ENCODE measurements around the gene PNPT1. TPM values are rescaled to one million over a fixed set of nuclear protein-coding genes. Genes with fewer than 3 reads are reported as not detected.

Gene PNPT1
- total and polyA plus RNA-seq, 2 of the 8 experiments (the other 6 are each of a cell fraction or from before 2014, with no cell fraction given): 8.3 to 40.2 TPM

DNA sequence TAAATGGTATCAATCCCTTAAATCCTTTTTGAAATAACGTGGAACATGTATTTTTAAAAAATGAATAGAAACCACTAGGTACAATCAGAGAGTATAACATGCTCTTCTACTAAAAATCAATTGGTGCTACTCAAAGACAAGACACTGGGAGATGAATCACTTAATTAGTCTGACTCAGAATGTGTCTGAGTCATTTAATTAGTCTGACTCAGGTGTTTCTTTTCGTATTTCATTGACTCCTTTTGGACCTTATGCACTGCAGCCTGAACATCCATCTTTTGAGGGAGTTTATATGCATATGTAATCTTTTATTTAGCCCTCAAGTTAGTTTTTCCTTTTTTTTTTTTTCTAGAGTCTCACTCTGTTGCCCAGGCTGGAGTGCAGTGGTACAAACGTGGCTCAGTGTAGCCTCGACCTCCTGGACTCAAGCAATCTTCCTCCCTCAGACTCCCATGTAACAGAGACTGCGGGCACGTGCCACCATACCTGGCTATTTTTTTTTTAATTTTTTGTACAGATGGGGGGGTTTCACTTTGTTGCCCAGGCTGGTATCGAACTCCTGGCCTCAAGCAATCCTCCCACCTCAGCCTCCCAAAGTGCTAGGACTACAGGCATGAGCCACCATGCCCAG, 102.7 kb downstream of the PNPT1 start:
- DNase-seq (ENCODE audit: low read depth in 1 of 2, low spot score in 2 of 2) (no peak), FAIRE-seq (no peak)
- Histone ChIP-seq H2AK5ac (ENCODE audit: low read depth, low read length) (no peak overlapping the region), H3K23ac (ENCODE audit: insufficient read length) (no peak overlapping the region), H4K91ac (replicated peaks; ENCODE audit: insufficient read length, low read length) (no peak overlapping the region), H2BK5ac (ENCODE audit: low read depth, low read length) (no peak overlapping the region), H3K79me1 (ENCODE audit: low read depth, low read length) (no peaks in the 10 kb centered on the region), H4K20me1 (replicated peaks in 1 of 2; ENCODE audit: control insufficient read depth in 1 of 2, insufficient read depth in 2 of 2, low read length in 2 of 2) (no peaks in the 10 kb centered on the region), H3K27ac (ENCODE audit: low read depth, low read length) (no peak overlapping the region), H3K14ac (ENCODE audit: insufficient read length) (no peak overlapping the region), H3K56ac (replicated peaks; ENCODE audit: insufficient read length, low read depth, low read length) (no peak overlapping the region), H3K4me1 (replicated peaks in 1 of 4; ENCODE audit: control insufficient read depth in 3 of 4, insufficient read depth in 4 of 4, low read length in 3 of 4) (no peaks in the 10 kb centered on the region), H3K23me2 (ENCODE audit: low read depth, low read length) (no peaks in the 10 kb centered on the region), H3K4me3 (ENCODE audit: extremely low read depth in 1 of 4, insufficient read depth in 2 of 4, low read depth in 3 of 4, low read length in 4 of 4) (no peak overlapping the region), H4K8ac (ENCODE audit: extremely low read depth, insufficient read depth, low read length) (no peak overlapping the region), H3K27me3 (replicated peaks in 1 of 4; ENCODE audit: control insufficient read depth in 3 of 4, extremely low read depth in 1 of 4, insufficient read depth in 3 of 4, low read length in 3 of 4) (no peaks in the 10 kb centered on the region), H3K4ac (replicated peaks; ENCODE audit: insufficient read length, low read depth, low read length) (no peak overlapping the region), H2BK120ac (replicated peaks; ENCODE audit: low read depth, low read length) (no peak overlapping the region), H2BK15ac (ENCODE audit: low read length) (no peak overlapping the region), H3K9ac (replicated peaks in 1 of 4; ENCODE audit: extremely low read depth in 1 of 4, low read depth in 3 of 4, low read length in 3 of 4) (no peak overlapping the region), H3K36me3 (ENCODE audit: control insufficient read depth in 2 of 4, insufficient read depth in 4 of 4, low read length in 3 of 4) (peaks cover 0 to 13% (median 1%) of the 10 kb centered on the region in 4 experiments; a peak in 3 of 8 replicates), H2BK12ac (ENCODE audit: low read depth, low read length) (no peak overlapping the region), H4K5ac (ENCODE audit: insufficient read length, low read depth, low read length) (no peak overlapping the region), H3K9me3 (ENCODE audit: insufficient read depth in 2 of 2, low read depth in 1 of 2, low read length in 1 of 2) (no peaks in the 10 kb centered on the region), H3K4me2 (ENCODE audit: insufficient read depth in 1 of 2, low read depth in 2 of 2, low read length in 2 of 2) (no peak overlapping the region), H2AFZ (ENCODE audit: low read length) (no peak overlapping the region), H2BK20ac (ENCODE audit: low read length) (no peak overlapping the region), H3K18ac (ENCODE audit: extremely low read depth, low read length) (no peak overlapping the region), H3K79me2 (ENCODE audit: control insufficient read depth in 1 of 2, insufficient read depth in 2 of 2, low read length in 2 of 2) (no peaks in the 10 kb centered on the region; a peak in 1 of 4 replicates)
- ChIA-PET POLR2A (ENCODE audit: partially characterized antibody) (no interaction called here), CTCF (ENCODE audit: partially characterized antibody) (no interaction called here)
- 74% methylated on average over 7 of the region's 7 CpGs; no CpG with 5 or more reads in 1 of the 2 experiments for WGBS, 2 experiments (ENCODE audit: extremely low coverage in 1 of 2, insufficient coverage in 1 of 2, insufficient read length in 1 of 2, insufficient replicate concordance in 2 of 2, low coverage in 1 of 2, low lambda C conversion rate in 2 of 2, missing lambda C conversion rate in 1 of 2)
- TF ChIP-seq JUND (IDR thresholded peaks at IDR 0.05; ENCODE audit: low read length) (no peak), YY1 (IDR thresholded peaks at IDR 0.05; ENCODE audit: low read depth, low read length) (no peak), MAFK (IDR thresholded peaks at IDR 0.05; ENCODE audit: low read depth, low read length) (no peak), TAF7 (optimal IDR thresholded peaks at IDR 0.05; ENCODE audit: borderline replicate concordance, low read depth, low read length) (no peak), NRF1 (IDR thresholded peaks at IDR 0.05; ENCODE audit: low read depth, low read length) (no peak), KDM1A (IDR thresholded peaks at IDR 0.05; ENCODE audit: borderline replicate concordance, low read length) (no peak), SAP30 (IDR thresholded peaks at IDR 0.05; ENCODE audit: insufficient read depth, insufficient replicate concordance, low read length) (no peak)
- TF ChIP-seq, protein P1, sequence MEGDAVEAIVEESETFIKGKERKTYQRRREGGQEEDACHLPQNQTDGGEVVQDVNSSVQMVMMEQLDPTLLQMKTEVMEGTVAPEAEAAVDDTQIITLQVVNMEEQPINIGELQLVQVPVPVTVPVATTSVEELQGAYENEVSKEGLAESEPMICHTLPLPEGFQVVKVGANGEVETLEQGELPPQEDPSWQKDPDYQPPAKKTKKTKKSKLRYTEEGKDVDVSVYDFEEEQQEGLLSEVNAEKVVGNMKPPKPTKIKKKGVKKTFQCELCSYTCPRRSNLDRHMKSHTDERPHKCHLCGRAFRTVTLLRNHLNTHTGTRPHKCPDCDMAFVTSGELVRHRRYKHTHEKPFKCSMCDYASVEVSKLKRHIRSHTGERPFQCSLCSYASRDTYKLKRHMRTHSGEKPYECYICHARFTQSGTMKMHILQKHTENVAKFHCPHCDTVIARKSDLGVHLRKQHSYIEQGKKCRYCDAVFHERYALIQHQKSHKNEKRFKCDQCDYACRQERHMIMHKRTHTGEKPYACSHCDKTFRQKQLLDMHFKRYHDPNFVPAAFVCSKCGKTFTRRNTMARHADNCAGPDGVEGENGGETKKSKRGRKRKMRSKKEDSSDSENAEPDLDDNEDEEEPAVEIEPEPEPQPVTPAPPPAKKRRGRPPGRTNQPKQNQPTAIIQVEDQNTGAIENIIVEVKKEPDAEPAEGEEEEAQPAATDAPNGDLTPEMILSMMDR (IDR thresholded peaks at IDR 0.05; ENCODE audit: control extremely low read depth in 1 of 3, insufficient read depth in 1 of 3, low read depth in 1 of 3, low read length in 3 of 3): no peak
- TF ChIP-seq, protein P2, sequence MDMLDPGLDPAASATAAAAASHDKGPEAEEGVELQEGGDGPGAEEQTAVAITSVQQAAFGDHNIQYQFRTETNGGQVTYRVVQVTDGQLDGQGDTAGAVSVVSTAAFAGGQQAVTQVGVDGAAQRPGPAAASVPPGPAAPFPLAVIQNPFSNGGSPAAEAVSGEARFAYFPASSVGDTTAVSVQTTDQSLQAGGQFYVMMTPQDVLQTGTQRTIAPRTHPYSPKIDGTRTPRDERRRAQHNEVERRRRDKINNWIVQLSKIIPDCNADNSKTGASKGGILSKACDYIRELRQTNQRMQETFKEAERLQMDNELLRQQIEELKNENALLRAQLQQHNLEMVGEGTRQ (IDR thresholded peaks at IDR 0.05; ENCODE audit: low read length): no peak
